GM23338 (cell line): Measurements from ENCODE around the gene COL20A1. TPM values are rescaled to one million over a fixed set of nuclear protein-coding genes. Genes with fewer than 3 reads are reported as not detected.

Source experiments
- ATAC-seq: fragments of 200-7000 bp; cut with Tn5 transposase; 3 replicates; pipeline ENCODE4 v1.9.1; 2020
- DNase-seq: peaks from one replicate; pipeline ENCODE4 v3.0.0-alpha.2; 2015; ENCODE audit warnings: low spot score
- H2AFZ ChIP-seq: fragments of 200-600 bp; sonication (generic); 2 replicates; pipeline ENCODE4 v1.8.0; 2016; ENCODE audit warnings: antibody characterized with exemption, mild to moderate bottlenecking, moderate library complexity
- H3F3A ChIP-seq: fragments of 200-600 bp; sonication (generic); replicated peaks from 2 replicates; pipeline ENCODE4 v1.8.0; 2017; ENCODE audit warnings: antibody characterized with exemption, mixed run types, low read depth
- H3K27ac ChIP-seq: fragments of 200-600 bp; sonication (generic); 2 replicates; pipeline ENCODE4 v1.6.1; 2016; ENCODE audit warnings: low read depth
- H3K27me3 ChIP-seq: fragments of 200-600 bp; sonication (generic); 2 replicates; pipeline ENCODE4 v1.8.0; 2016; ENCODE audit warnings: mild to moderate bottlenecking, mixed run types, moderate library complexity; ENCODE audit not compliant: insufficient read depth
- H3K36me3 ChIP-seq: fragments of 200-600 bp; sonication (generic); 2 replicates; pipeline ENCODE4 v1.8.0; 2016; ENCODE audit warnings: mild to moderate bottlenecking; ENCODE audit not compliant: insufficient read depth
- H3K4me1 ChIP-seq: fragments of 200-600 bp; sonication (generic); 2 replicates; pipeline ENCODE4 v1.8.0; 2016; ENCODE audit warnings: mild to moderate bottlenecking, moderate library complexity; ENCODE audit not compliant: insufficient read depth
- H3K4me2 ChIP-seq: fragments of 200-600 bp; sonication (generic); 2 replicates; pipeline ENCODE4 v1.7.1; 2017; ENCODE audit warnings: mixed run types
- H3K4me3 ChIP-seq: fragments of 200-600 bp; sonication (generic); 2 replicates; pipeline ENCODE4 v1.6.1; 2016; ENCODE audit warnings: mixed run types
- H3K79me2 ChIP-seq: fragments of 200-600 bp; sonication (generic); replicated peaks from 2 replicates; pipeline ENCODE4 v1.8.0; 2017; ENCODE audit warnings: mild to moderate bottlenecking; ENCODE audit not compliant: insufficient read depth
- H3K9me2 ChIP-seq: fragments of 200-600 bp; sonication (generic); 2 replicates; pipeline ENCODE4 v1.8.0; 2017; ENCODE audit not compliant: insufficient read depth
- H4K20me1 ChIP-seq: fragments of 200-600 bp; sonication (generic); replicated peaks from 2 replicates; pipeline ENCODE4 v1.8.0; 2017; ENCODE audit warnings: mild to moderate bottlenecking; ENCODE audit not compliant: insufficient read depth
- H3K27ac Mint-ChIP-seq: 2 replicates; pipeline ENCODE4 v1.8.0; 2020; ENCODE audit warnings: inconsistent platforms, mild to moderate bottlenecking, moderate library complexity, mixed read lengths
- H3K27me3 Mint-ChIP-seq: 3 replicates; pipeline ENCODE4 v1.8.0; 2022; ENCODE audit warnings: low read depth, mild to moderate bottlenecking, moderate library complexity, mixed read lengths, inconsistent platforms; ENCODE audit not compliant: insufficient read depth, poor library complexity
- H3K36me3 Mint-ChIP-seq: 3 replicates; pipeline ENCODE4 v1.8.0; 2021; ENCODE audit warnings: low read depth, mild to moderate bottlenecking, inconsistent platforms, moderate library complexity, mixed read lengths
- H3K4me1 Mint-ChIP-seq: 3 replicates; pipeline ENCODE4 v1.8.0; 2020; ENCODE audit warnings: mild to moderate bottlenecking, inconsistent platforms, mixed read lengths
- H3K4me3 Mint-ChIP-seq: 3 replicates; pipeline ENCODE4 v1.8.0; 2021; ENCODE audit warnings: moderate library complexity, mild to moderate bottlenecking, inconsistent platforms, mixed read lengths
- H3K9me3 Mint-ChIP-seq: 3 replicates; pipeline ENCODE4 v1.8.0; 2020; ENCODE audit warnings: moderate library complexity, mild to moderate bottlenecking, inconsistent platforms, mixed read lengths
- CREB1 ChIP-seq: fragments of 250-450 bp; sonication (Bioruptor Pico); IDR thresholded peaks from 2 replicates; pipeline ENCODE4 v1.5.0; 2020; ENCODE audit warnings: low read depth, mild to moderate bottlenecking, moderate library complexity
- CTCF ChIP-seq, 2 experiments: fragments of 200-600 bp in 1 of 2; sonication (generic) in 1 of 2; conservative IDR thresholded peaks; 2 replicates each; pipeline versions ENCODE4 v1.5.1 to v1.6.1; 2016 to 2017; ENCODE audit warnings: antibody characterized with exemption in 2 of 2, low read depth in 2 of 2, mild to moderate bottlenecking in 2 of 2, moderate library complexity in 1 of 2
- ETS1 ChIP-seq: IDR thresholded peaks from 2 replicates; pipeline ENCODE4 v1.6.1; 2016; ENCODE audit warnings: antibody characterized with exemption
- EZH2 ChIP-seq: fragments of 200-600 bp; sonication (generic); IDR thresholded peaks from one replicate; pipeline ENCODE4 v1.8.0; 2017; ENCODE audit warnings: antibody characterized with exemption, mild to moderate bottlenecking, low read depth; ENCODE audit not compliant: unreplicated experiment
- EZH2phosphoT487 ChIP-seq: fragments of 200-600 bp; sonication (generic); IDR thresholded peaks from one replicate; pipeline ENCODE4 v1.8.1; 2018; ENCODE audit warnings: antibody characterized with exemption; ENCODE audit not compliant: unreplicated experiment
- JUNB ChIP-seq: IDR thresholded peaks from one replicate; pipeline ENCODE4 v1.6.1; 2016; ENCODE audit warnings: antibody characterized with exemption; ENCODE audit not compliant: unreplicated experiment
- NANOG ChIP-seq: IDR thresholded peaks from 2 replicates; pipeline ENCODE4 v1.6.1; 2016; ENCODE audit warnings: antibody characterized with exemption, borderline replicate concordance
- POLR2AphosphoS5 ChIP-seq: IDR thresholded peaks from 2 replicates; pipeline ENCODE4 v1.6.1; 2016; ENCODE audit warnings: antibody characterized with exemption, low read depth
- REST ChIP-seq: IDR thresholded peaks from one replicate; pipeline ENCODE4 v1.6.1; 2018; ENCODE audit warnings: antibody characterized with exemption; ENCODE audit not compliant: unreplicated experiment
- ZNF331 ChIP-seq: fragments of 250-450 bp; sonication (Bioruptor Pico); IDR thresholded peaks from 2 replicates; pipeline ENCODE4 v1.5.0; 2020; ENCODE audit warnings: low read depth, mild to moderate bottlenecking, moderate library complexity
- ZNF462 ChIP-seq: fragments of 250-450 bp; sonication (Bioruptor Pico); IDR thresholded peaks from 2 replicates; pipeline ENCODE4 v1.5.0; 2020; ENCODE audit warnings: mild to moderate bottlenecking, moderate library complexity
- polyA plus RNA-seq: library from polyadenylated mRNA; unstranded; fragments of >200 nt; fragmentation: Nextera tagmentation; extraction: Ambion mirVana; gene quantifications from 2 replicates; pipeline ENCODE4 v1.2.1, GENCODE V29; 2016
- total RNA-seq: library from RNA; depleted of rRNA; stranded (reverse); fragments of >200 nt; shearing (Covaris generic); gene quantifications from 2 replicates; pipeline ENCODE4 v1.2.3, GENCODE V29; 2014

Gene COL20A1
- total and polyA plus RNA-seq, 2 experiments from 2014 or later = 0.28 to 0.79 TPM

GRCh38 chr20:63288581-63289251, 4.3 kb upstream of the COL20A1 start:
- no peak for DNase-seq
- Histone ChIP-seq H3K79me2 (no peaks in the 10 kb centered on the region), H2AFZ (no peak overlapping the region), H3K36me3 (no peaks in the 10 kb centered on the region; the same call in 1 of the 2 replicates), H3K27ac (no peak overlapping the region), H4K20me1 (no peaks in the 10 kb centered on the region), H3K9me2 (no peaks in the 10 kb centered on the region), H3F3A (no peaks in the 10 kb centered on the region), H3K4me3 (no peak overlapping the region), H3K4me1 (peaks cover 6% of the 10 kb centered on the region; the same call in 1 of the 2 replicates), H3K4me2 (no peak overlapping the region), H3K27me3 (no peaks in the 10 kb centered on the region)
- TF ChIP-seq REST = no peak
- no peak for TF ChIP-seq EZH2phosphoT487
- TF ChIP-seq ETS1 = no peak
- TF ChIP-seq ZNF331 (CRISPR knock-in tag) = no peak
- TF ChIP-seq POLR2AphosphoS5 = no peak
- no peak for TF ChIP-seq EZH2
- TF ChIP-seq NANOG = no peak
- TF ChIP-seq CTCF (conservative IDR thresholded peaks at IDR 0.05; ENCODE audit: low read depth in 2 of 2) = no peak
- TF ChIP-seq ZNF462 (CRISPR knock-in tag) = no peak
- TF ChIP-seq CREB1 (CRISPR knock-in tag) = no peak
- no peak for TF ChIP-seq JUNB
- no peaks in the 10 kb centered on the region for H3K9me3 Mint-ChIP-seq
- peaks cover 19% of the 10 kb centered on the region for H3K27me3 Mint-ChIP-seq
- H3K4me3 Mint-ChIP-seq = no peak overlapping the region
- peaks cover 5% of the 10 kb centered on the region; the same call in 2 of the 3 replicates for H3K4me1 Mint-ChIP-seq
- H3K27ac Mint-ChIP-seq = no peak overlapping the region
- peaks cover 19% of the 10 kb centered on the region for H3K36me3 Mint-ChIP-seq
- no peak for ATAC-seq
